Neural cell (in vitro differentiated cells): ENCODE results near the gene PLN.

ENCODE experiments used
- CTCF ChIP-seq: fragments of 450-650 bp; IDR thresholded peaks from 2 replicates; pipeline ENCODE4 v1.5.1; 2014; ENCODE audit warnings: antibody characterized with exemption, mild to moderate bottlenecking, moderate library complexity; ENCODE audit not compliant: poor library complexity, severe bottlenecking
- EZH2 ChIP-seq: fragments of 200-600, 300-800 bp; shearing (Covaris generic), sonication (generic); IDR thresholded peaks from 2 replicates; pipeline ENCODE4 v1.6.1; 2014; ENCODE audit warnings: antibody characterized with exemption, low read length, borderline replicate concordance, mild to moderate bottlenecking; ENCODE audit not compliant: insufficient read depth, poor library complexity, severe bottlenecking
- POLR2AphosphoS5 ChIP-seq: IDR thresholded peaks from 2 replicates; pipeline ENCODE4 v1.6.1; 2012
- REST ChIP-seq: IDR thresholded peaks from 2 replicates; pipeline ENCODE4 v1.6.1; 2012; ENCODE audit warnings: borderline replicate concordance
- TAF1 ChIP-seq: IDR thresholded peaks from 2 replicates; pipeline ENCODE4 v1.6.1; 2012; ENCODE audit warnings: low read depth

GRCh38 chr6:118606268-118606667, 58.2 kb downstream of the PLN start:
- TF ChIP-seq CTCF (no peak), TAF1 (no peak), EZH2 (no peak), REST (no peak), POLR2AphosphoS5 (no peak)
